Kidney glomerular epithelial cell (primary cell): ENCODE data around the gene RTN4R.

Experiments
- DNase-seq: peaks from one replicate; lab custom pipeline; 2025; lab: John Stamatoyannopoulos, UW

RTN4R gene

DNA sequence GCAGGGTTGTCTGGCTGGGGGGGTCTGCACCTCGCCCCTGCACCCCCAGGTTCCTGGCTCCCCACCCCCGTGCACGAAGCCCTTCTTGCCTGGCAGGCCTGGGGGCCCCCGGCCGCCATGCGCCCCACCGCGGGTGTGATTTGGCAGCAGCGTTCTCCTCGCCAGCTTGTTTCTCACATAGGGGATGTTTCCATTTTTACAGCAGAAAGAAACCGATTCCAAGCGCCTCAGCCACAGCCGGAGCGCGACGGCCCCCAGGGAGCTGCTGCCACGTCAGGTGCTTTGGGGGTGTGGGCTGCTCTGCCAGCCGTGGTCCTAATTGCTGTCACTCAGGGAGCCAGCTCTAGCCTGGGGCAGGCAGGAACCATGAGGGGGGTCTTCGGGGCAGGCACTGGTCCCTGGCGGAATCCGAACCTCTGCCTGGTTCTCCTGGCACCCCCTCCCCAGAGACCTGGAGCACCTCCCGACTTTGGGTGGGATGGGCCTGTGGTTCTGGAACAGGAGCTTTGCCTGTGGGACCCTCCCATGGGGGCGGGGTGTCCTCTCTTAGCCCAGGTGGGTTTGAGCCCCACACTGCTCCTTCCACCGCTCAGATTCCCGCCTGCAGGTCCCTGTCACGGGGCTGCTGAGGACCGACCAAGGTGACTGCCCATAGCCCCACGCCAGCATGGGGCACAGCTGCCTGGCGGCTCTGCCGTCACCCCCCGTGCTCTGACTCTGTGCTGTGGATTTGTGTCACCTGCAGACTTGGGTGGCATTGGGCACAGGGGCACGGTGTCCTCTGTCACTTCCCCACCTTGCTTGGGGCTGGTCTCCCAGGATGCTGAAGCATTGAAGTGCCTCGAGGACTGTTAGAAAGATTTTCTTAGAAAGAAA, 54.0 kb downstream of the RTN4R start:
- no peak for DNase-seq

DNA sequence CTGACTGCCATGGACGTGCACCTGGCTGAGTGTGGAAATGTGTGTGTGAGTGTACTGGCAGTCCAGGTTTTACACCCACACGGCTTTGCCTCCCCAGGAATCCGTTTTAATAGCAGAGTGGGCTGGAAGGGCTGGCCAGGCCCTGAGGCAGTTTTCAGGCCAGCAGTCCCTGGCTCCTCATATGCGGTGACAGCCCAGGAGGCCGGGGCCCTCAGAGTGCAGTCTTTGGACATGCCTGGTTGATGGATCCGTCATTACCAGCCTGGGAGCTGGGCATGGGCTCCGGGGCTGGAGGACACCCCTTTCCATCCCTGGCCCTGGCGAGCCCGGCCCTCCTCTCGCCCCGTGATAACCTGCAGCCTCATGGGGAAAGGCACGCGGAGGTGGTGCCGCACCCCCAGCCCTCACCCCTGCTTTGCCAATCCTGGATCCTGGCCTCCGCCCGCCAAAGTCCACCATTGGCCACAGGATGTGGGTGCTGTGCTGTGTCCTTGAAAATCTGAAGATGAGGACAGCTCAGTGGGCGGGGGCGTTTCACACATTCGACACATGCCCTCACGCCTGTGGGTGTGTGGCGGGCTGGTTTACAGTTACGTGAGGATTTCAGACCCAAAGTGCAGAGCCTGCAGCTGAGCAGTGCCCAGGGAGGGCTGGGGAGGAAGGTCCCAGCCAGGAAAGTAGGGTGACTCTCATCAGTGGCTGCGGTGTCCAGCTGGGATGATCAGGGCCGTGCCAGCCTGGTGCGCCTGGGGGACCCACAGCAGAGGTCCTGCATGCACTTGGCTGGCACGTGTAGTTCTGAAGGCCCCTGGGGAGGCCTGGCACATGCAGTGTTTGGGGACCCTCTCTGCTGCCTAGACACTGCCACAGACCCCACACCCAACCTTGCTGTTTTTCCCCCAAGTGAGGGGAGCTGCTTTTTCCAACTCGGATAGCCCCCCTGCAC, 55.1 kb downstream of the RTN4R start:
- DNase-seq, result no peak

DNA sequence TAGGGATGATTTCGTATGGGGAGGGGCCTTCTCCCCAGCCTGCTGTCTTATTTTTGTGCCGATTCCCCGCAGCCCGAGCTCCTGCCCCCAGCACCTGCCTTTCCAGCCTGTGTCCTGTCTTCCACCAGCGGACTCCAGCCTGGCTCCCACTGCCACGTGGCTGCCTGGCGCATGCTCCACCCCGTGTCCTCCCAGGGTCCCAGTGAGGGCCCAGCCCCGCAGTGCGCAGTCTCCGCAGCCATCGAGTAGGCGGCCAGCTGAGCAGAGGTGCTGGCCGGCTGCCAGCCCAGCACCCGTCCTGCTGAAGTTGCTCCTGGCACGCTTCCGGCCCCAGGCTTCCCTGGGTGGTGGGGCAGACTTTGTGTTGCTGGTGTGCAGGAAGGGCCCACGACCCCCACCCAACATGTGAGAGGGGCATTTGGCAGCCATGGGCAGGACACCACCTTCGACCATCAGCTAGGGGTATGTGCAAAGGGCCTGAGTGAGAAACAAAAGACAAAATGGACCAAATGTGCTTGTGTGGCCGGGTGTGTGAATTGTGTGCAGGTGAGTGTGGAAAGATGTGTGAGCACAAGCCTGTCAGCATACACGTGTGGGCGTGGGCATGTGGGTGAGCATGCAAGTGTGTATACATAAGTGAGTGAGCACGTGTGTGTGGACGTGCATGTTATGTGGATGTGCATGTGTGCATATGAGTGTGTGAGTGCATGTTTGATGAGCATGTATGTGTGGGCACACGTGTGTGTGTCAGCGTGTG, 55.9 kb downstream of the RTN4R start:
- DNase-seq, result no peak

DNA sequence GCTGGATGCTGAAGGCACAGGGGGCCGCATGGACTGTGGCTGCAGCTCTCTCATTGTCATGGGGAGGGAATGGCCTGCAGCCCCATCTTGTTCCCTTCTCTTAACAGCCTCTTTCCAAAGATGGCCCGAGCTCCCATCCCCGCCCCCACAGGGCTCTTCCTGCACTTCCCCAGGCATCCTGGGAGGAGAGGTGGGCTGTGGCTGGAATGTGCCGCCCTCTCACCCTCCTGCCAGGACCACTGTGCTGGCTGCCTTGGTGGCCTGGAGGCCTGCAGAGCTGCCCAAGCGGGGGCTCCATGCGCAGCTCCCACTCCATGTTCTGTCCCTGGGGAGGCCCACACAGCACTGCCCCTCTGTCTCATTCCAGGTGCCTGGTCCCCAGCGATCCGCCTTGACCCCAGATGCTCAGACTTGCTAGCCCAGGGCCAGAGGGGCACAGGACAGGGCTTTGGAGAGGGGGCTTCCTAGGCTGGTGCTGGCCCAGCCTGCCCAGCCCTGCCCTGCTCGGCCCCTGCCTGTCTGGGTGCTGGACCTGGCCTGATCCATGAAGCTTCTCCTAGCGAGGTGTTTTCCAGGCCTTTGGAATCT, 56.6 kb downstream of the RTN4R start:
- DNase-seq, result no peak

DNA sequence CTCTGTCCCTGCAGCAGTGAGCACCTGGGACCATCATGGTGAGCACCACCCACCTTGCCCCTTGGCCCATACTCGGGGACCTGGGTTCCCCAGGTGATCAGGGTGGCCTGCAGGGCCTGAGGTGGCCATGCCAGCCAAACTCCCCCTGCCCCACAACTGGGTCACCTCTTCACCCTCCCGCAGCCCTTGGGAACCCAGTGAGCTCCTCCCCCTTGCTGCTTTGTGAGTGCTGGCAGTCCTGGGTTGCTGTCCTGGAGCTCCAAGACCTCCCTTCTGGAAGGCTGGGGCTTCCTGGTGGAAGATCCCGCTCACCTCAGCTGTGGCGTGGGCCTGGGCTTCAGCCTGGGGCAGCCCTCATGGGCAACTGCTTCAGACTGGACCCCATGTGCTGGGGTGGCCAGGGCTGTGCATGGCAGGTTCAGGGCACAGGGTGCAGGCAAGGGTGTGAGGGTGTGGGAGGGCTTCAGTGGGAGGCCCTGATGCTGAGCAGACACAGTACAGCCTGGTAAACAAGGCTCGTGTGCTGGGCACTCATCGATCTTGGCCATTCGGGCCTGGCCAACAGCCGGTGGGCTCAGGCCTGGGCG, 57.6 kb downstream of the RTN4R start:
- no peak for DNase-seq

DNA sequence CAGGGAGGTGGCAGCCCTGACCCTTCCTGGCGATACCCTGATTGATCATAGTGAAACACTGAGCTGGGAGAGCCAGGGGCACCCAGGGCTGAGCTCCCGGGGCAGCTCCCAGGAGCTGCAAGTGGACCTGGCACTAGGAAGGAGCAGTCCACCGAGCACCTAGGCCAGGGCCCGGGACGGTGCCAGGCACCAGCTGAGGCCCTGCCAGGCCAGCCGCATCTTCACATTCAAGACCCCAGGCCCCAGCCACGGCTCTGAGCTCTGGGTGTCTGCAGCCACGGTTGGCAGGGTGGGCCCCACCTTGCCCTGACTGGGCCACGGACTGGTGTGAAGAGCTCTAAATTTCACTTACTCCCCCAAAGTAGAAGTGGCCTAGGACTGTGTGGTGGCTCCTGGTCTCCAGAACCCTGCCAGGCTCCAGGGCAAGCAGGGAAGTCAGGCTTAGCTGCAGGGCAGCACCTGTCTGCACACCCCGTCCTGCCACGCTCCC, 58.3 kb downstream of the RTN4R start:
- no peak for DNase-seq

DNA sequence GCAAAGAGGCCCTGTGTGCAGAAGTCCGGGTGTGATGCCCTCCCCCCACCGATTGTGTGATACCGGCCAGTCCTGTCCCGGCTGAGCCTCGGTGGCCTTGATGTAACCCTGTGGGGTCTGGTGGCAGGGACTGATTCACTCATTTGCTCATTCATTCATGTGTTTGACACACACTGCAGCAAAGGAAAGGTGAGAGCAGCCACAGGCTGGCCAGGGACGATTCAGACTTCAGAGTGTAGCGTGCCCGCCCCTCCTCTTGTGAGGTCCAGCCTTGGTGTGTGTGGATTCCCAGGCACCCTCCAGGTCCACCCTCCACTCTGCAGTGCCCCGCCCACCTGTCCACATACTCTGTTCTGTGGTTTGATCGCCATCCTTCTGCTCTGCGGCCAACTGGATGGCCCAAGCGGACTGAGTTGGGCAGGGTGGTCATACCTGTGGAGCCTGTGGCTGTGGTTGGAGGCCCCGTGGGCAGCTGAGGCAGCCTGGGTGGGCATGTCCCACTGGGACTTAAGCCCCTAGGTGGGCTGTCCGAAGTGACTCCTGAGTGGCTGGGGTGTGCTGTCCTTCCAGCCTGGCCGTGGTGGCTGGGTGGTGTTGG, 59.3 kb downstream of the RTN4R start:
- DNase-seq, result no peak

DNA sequence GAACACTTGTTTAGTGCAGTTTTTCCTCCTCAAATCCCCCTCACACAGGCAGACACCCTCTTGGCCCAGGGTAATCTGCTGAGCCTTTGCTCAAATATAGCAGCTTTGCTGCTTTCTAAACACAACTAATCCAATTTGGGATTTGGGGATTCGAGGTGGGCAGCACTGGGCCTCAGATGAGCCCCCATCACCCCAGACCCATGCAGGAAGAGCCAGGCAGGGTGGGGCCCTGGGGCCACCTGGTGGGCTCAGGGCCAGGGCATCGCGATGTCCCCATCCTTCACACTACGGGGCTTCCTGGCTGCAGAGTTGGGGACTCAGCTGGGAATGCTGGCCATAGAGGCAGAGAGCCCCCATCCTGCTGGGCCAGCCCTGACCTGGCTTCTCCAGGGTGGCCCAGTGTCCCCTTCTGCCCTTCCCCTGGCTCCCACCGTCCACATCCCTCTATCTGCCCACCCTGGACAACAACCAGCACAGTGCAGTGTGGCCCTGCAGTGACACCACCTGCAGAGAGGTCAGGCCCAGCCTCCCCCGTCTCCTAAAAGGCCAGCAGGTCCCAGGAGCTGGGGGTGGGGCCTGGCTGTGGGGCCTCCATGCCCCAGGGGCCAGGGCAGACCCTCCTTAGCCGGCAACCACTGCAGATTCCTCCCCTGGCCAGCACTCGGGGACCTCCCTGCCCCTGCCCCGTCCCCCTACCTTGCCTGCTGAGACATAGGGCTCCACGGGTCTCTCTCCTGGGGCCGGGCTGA, 60.7 kb downstream of the RTN4R start:
- no peak for DNase-seq

DNA sequence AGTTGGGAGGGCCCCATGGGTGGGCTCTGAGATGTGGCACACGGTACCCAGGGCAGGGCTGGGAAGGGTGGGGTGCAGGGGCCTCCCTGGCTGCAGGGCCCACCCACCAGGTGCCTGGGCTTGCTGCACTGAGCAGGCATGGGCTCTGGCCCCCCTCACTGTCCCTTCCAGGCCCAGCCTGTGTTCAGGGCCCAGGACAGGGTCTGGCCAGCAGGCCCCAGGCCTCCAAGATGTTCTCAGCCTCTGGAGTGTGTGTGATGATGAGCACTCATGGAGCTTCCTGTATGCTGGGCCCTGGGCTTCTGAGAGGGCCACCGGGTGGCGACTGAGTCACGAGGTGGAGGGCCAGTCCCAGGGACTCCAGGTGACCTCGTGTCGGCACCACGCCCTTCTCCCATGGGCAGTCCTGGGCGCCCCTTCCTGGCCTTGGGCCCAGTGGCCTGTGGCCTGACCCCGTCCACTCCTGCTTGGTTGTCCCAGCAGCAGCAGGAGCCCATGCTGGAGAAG, 61.4 kb downstream of the RTN4R start:
- DNase-seq, result no peak

DNA sequence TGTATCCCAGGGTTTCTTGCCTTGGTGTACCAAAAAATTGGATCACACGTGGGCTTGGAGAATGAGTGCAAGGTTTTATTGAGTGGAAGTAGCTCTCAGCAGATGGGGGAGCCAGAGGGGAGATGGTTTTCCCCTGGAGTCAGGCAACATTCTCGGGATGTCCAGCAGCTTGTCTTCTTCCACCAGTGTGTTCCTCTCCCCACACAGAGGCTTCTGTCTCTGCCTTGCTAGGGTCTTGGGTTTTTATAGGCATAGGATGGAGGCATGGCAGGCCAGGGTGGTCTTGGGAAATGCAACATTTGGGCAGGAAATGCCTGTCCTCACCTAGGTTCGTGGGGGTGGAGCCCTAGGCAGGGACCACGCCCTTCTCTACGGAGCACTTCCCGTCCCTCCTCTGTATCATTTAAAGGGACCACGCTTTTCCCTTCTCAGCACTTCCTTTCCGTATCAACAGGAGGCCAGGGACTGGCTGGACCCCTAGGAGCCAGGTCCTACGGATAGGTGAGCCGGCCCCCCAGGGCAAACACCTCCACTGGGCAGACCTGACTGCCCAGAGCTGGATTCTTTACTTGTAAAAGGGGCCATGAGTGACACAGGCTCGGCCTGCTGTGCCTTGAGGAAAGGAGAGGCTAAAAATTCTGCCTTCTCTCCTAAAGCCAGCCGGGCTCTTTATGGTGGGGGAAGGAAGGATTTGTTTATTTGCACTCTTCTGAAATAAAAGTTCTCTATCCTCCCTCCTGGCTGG, 62.0 kb downstream of the RTN4R start:
- peak; percentile 38 for DNase-seq

DNA sequence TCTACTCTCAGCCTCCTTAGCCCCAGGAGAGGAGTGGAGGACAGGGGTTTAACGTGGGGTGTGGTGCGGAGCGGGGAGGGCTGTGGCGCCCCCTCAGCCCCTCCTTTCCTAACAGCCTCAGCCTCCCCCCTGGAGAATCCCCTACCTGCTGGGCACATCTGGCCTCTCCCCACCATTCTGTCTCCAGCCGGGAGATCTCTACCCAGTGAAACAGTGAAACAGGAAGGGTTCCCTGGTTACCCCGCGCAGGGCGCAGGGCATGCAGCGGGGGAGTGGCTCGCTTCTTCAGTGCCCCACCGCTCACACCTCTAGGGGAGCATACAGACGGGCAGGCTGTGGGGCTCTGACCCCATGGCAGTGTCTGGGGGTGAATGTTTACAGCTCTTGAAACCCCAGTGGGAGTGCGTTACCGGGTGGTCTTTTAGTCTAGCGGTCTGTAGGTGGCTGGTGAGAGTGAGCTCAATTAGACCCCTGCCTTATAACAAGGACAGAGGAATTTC, 62.6 kb downstream of the RTN4R start:
- no peak for DNase-seq

DNA sequence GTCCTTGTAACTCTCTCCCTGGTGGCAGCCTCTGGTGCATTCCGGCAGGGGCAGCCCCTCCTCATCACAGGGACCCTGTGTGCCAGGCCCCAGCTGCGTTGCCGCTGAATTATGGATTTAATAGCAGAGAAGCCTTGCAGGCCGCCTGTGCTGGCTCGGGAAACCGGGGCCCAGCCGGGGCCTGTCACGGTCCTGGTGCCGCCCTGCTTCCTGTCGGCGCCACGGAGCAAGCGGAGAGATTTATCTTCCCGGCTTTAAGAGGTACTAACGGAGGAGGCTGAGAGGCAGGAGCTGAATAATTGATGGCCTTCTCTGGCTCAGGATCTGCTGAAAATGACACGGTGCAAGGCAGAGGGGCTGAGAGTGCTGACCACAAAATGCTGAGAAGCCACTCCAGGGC, 63.3 kb downstream of the RTN4R start:
- no peak for DNase-seq

DNA sequence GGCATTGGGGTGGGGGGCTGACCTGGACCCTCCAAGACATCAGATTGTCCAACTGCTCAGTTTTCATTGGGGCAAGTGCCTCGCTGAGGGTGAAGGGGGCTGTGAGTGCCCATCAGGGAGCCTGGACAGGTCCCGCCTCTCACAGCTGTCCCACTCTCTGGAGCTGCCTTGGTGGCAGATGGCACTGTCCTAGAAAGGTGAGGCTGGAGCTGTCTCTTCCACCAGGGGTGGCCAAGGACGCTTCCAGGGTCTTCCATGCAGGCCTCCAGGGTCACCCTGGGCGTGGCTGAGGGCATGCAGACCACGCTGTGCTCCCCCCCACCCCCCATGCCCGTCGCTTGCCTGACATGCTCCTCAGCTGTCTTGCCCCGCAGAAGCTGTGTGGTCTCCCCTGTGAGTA, 63.8 kb downstream of the RTN4R start:
- no peak for DNase-seq

DNA sequence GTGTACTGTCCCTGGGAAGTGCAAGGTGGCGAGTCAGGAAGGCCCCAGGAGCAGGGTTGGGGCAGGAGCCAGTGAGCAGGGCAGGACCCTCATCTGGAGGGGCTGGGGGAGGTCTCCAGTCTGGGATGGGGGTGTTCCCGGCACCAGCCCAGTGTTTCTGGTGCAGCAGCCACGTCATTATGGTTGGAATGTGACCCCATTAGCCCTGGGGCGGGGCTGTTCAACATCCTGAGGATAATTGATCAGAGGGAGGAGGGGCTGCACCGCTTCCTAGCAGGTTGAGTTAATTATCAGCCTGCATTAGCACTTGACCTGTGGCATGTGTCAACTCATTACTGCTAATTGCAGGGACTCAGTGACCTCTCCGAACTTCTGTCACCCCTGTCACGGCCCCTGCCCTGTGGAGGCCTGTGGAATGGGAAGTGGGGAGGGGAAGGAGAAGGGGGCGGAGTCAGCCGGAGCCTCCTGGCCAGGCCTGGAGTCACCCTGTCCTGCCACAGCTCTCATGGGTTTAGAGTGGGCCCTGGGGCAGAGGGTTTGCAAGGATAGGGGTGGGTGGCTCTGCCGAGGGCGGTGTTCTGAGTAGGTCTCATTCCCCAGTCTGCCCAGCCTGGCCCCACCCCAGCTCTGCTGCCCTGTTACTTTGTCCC, 64.4 kb downstream of the RTN4R start:
- peak; percentile 3 for DNase-seq

DNA sequence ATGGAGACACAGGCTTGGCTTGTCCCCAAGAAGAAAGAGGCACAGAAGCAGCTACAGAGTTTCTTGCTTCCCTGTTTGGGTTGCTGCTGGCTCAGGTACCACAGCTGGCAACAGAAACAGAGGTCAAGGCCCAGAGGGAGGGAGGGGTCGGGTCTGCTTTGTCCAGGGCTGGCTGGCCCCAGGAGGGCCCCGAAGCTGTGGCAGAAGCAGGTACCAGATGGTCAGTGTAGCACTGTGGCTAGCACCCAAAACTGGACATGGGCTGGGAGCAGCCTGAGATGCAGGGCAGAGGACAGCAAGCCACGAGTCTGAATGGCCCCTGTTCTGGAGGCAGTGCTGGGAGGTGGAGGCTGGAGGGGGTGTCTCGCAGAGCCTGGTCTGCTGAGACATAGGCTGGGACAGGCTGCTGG, 65.0 kb downstream of the RTN4R start:
- no peak for DNase-seq

DNA sequence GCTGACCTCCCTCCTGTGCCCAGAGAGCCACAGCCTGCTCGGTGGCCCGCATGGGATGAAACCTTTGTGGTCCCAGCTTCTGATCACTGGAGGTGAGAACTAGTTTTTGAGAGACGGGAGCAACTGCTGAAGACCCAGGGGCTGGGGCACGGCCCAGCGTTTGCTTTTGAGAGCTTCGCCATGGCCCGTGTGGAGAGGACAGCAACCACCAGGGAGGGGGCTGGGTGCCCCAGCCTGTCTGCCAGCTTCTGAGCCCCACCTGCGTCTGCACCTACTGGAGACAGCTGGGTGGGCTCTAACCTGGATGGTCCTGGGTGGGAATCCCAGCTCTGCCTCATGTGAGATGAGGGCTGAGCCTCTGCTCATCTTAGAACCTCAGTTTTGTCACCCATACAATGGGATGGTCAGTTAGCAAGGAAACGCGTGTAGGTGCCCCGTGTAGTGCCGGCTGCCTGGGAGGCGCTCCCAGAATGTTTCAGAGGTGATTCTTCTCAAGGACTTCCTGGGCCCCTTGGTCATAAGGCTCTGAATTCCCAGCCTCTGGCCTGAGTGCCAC, 66.2 kb downstream of the RTN4R start:
- no peak for DNase-seq

DNA sequence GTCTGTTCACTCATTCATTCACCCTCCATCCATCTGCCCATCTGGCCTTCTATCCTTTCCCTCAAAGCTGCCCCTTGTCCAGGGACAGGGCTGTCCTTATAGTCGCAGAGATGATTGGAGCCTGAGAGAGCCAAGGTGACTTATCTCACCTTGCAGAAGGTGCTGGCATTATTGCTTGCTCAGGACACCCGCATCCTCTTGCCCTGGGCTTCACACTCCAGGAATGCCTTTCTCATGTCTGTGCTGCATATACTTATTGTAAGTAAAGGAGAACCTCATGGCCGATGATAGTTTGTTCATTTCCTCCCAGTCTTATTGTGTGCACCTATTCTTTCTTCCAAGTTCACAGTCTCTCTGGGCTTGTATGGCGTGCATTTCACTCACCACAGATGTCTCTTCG, 68.2 kb downstream of the RTN4R start:
- no peak for DNase-seq

DNA sequence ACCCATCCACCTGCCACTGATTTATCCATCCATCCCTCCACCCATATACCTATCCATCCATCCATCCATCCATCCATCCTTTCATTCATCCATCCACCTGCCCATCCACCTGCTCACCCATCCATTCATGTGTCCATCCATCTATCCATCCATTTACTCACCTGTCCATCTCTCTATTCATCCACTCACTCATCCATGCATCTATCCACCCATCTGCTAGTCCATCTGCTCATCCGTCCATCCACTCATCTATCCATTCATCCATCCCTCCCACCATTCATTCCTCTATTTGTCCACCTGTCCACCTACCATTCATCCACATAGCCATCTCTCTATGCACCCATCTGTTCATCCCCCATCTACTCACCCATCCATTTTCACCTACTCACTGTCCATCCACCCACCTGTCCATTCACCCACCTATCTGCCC, 68.7 kb downstream of the RTN4R start:
- DNase-seq, result no peak
